OCI-LY1 (cell line): Measurements from ENCODE around the gene PCDHB7.
"Not testable (repeated sequence)": the region's sequence is repeated elsewhere in the genome, so short reads cannot be mapped to it uniquely, and the experiment has no call there.

Experiments
- H2AFZ ChIP-seq: fragments of 200-600 bp; sonication (generic), shearing (Covaris generic); 2 replicates; pipeline ENCODE4 v1.6.0; 2014; ENCODE audit warnings: antibody characterized with exemption, mild to moderate bottlenecking, low read length
- H3F3A ChIP-seq: fragments of 200-600 bp; sonication (generic), shearing (Covaris generic); 2 replicates; pipeline ENCODE4 v1.6.0; 2014; ENCODE audit warnings: mild to moderate bottlenecking, antibody characterized with exemption, low read length, moderate library complexity; ENCODE audit not compliant: insufficient read depth
- H3K27ac ChIP-seq: fragments of 200-600 bp; sonication (generic); 2 replicates; pipeline ENCODE4 v1.5.1; 2014; ENCODE audit warnings: low read length, mixed run types, mild to moderate bottlenecking, low read depth; ENCODE audit not compliant: poor library complexity, severe bottlenecking
- H3K27me3 ChIP-seq: fragments of 200-600 bp; sonication (generic); 2 replicates; pipeline ENCODE4 v1.6.0; 2014; ENCODE audit warnings: antibody characterized with exemption, mild to moderate bottlenecking, low read length, moderate library complexity; ENCODE audit not compliant: insufficient read depth
- H3K36me3 ChIP-seq: fragments of 200-600 bp; sonication (generic); 2 replicates; pipeline ENCODE4 v1.6.1; 2014; ENCODE audit warnings: mild to moderate bottlenecking, antibody characterized with exemption, low read length, moderate library complexity, mixed read lengths; ENCODE audit not compliant: insufficient read depth
- H3K4me1 ChIP-seq: fragments of 200-600 bp; sonication (generic); 2 replicates; pipeline ENCODE4 v1.5.1; 2014; ENCODE audit warnings: mild to moderate bottlenecking, low read length, moderate library complexity; ENCODE audit not compliant: insufficient read depth, severe bottlenecking
- H3K4me2 ChIP-seq: fragments of 200-600 bp; sonication (generic), shearing (Covaris generic); 2 replicates; pipeline ENCODE4 v1.6.1; 2014; ENCODE audit warnings: low read length
- H3K4me3 ChIP-seq: fragments of 200-600 bp; sonication (generic); 2 replicates; pipeline ENCODE4 v1.5.1; 2014; ENCODE audit warnings: low read length, low read depth, mild to moderate bottlenecking, mixed read lengths; ENCODE audit not compliant: poor library complexity, severe bottlenecking
- H3K79me2 ChIP-seq: fragments of 200-600 bp; shearing (Covaris generic); 2 replicates; pipeline ENCODE4 v1.6.1; 2016; ENCODE audit warnings: mixed run types, low read length, mixed read lengths; ENCODE audit not compliant: insufficient read depth
- H3K9ac ChIP-seq: fragments of 200-600 bp; sonication (generic), shearing (Covaris generic); 2 replicates; pipeline ENCODE4 v1.6.1; 2014; ENCODE audit warnings: mild to moderate bottlenecking, low read length, mixed read lengths
- H3K9me2 ChIP-seq: fragments of 200-600 bp; sonication (generic), shearing (Covaris generic); 2 replicates; pipeline ENCODE4 v1.6.1; 2014; ENCODE audit warnings: low read depth, mild to moderate bottlenecking, low read length, mixed read lengths
- H3K9me3 ChIP-seq: fragments of 200-600 bp; shearing (Covaris generic); 2 replicates; pipeline ENCODE4 v1.6.1; 2014; ENCODE audit warnings: low read length, mixed read lengths
- H4K20me1 ChIP-seq: fragments of 200-600 bp; sonication (generic), shearing (Covaris generic); 2 replicates; pipeline ENCODE4 v1.6.0; 2016; ENCODE audit warnings: mild to moderate bottlenecking, low read length; ENCODE audit not compliant: insufficient read depth
- CTCF ChIP-seq: fragments of 200-600 bp; sonication (generic), shearing (Covaris generic); IDR thresholded peaks from 2 replicates; pipeline ENCODE4 v1.5.1; 2017; ENCODE audit warnings: mild to moderate bottlenecking, antibody characterized with exemption, low read length, moderate library complexity, mixed read lengths
- EZH2 ChIP-seq: fragments of 200-600 bp; sonication (generic), shearing (Covaris generic); IDR thresholded peaks from 2 replicates; pipeline ENCODE4 v1.8.0; 2017; ENCODE audit warnings: borderline replicate concordance, mixed run types, mild to moderate bottlenecking, antibody characterized with exemption, low read length, moderate library complexity, mixed read lengths

The PCDHB7 gene

GRCh38 chr5:141135030-141135717 is 37.3 kb upstream of the PCDHB7 start, which contains the start of gene PCDHB5:
PCDHB5 (plus strand) TSS chr5:141135206; CDS start chr5:141135435, 229 bp downstream.
- Histone ChIP-seq H3K9me2 (no peaks in the 10 kb centered on the region), H2AFZ (no peak within 1 kb of the TSS), H3F3A (no peaks in the 10 kb centered on the region), H3K36me3 (no peaks in the 10 kb centered on the region), H3K9me3 (no peaks in the 10 kb centered on the region), H3K4me1 (no peaks in the 10 kb centered on the region), H3K4me3 (no peak within 1 kb of the TSS), H4K20me1 (no peaks in the 10 kb centered on the region), H3K9ac (no peak within 1 kb of the TSS), H3K79me2 (no peaks in the 10 kb centered on the region), H3K27me3 (no peaks in the 10 kb centered on the region), H3K27ac (no peak within 1 kb of the TSS), H3K4me2 (no peak within 1 kb of the TSS)
- no peak for TF ChIP-seq EZH2
- peak; percentile 27; the same call in 1 of the 2 replicates for TF ChIP-seq CTCF

DNA sequence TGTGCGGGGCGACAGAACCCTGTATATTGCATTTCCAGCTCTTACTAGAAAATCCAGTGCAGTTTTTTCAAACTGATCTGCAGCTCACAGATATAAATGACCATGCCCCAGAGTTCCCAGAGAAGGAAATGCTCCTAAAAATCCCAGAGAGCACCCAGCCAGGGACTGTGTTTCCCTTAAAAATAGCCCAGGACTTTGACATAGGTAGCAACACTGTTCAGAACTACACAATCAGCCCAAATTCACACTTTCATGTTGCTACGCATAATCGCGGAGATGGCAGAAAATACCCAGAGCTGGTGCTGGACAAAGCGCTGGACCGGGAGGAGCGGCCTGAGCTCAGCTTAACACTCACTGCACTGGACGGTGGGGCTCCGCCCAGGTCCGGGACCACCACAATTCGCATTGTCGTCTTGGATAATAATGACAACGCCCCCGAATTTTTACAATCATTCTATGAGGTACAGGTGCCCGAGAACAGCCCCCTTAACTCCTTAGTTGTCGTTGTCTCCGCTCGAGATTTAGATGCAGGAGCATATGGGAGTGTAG is 36.7 kb upstream of the PCDHB7 start:
- H3K9me2 ChIP-seq: no peaks in the 10 kb centered on the region

DNA sequence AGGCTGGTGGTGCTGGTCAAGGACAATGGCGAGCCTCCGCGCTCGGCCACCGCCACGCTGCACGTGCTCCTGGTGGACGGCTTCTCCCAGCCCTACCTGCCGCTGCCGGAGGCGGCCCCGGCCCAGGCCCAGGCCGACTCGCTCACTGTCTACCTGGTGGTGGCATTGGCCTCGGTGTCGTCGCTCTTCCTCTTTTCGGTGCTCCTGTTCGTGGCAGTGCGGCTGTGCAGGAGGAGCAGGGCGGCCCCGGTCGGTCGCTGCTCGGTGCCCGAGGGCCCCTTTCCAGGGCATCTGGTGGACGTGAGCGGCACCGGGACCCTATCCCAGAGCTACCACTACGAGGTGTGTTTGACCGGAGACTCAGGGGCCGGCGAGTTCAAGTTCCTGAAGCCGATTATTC is 35.1 kb upstream of the PCDHB7 start:
- H3K27me3 ChIP-seq, H3K36me3 ChIP-seq, H2AFZ ChIP-seq, H3K9me3 ChIP-seq, H4K20me1 ChIP-seq, H3K4me1 ChIP-seq, H3K9me2 ChIP-seq, H3K79me2 ChIP-seq, H3K4me2 ChIP-seq, H3K27ac ChIP-seq, H3K9ac ChIP-seq, H3K4me3 ChIP-seq, H3F3A ChIP-seq: not testable (repeated sequence)

More for the DNA sequence above, 36.7 kb upstream of the PCDHB7 start:
- H3K79me2 ChIP-seq: no peaks in the 10 kb centered on the region
- no peak for TF ChIP-seq CTCF
- TF ChIP-seq EZH2: no peak
- no peaks in the 10 kb centered on the region for H3K4me1 ChIP-seq
- no peak overlapping the region for H3K27ac ChIP-seq
- no peak overlapping the region for H2AFZ ChIP-seq
- no peak overlapping the region for H3K4me3 ChIP-seq
- no peaks in the 10 kb centered on the region for H3K27me3 ChIP-seq
- H3K9ac ChIP-seq: no peak overlapping the region
- no peaks in the 10 kb centered on the region for H3K36me3 ChIP-seq
- H3K9me3 ChIP-seq: no peaks in the 10 kb centered on the region
- no peak overlapping the region for H3K4me2 ChIP-seq
- H3F3A ChIP-seq: no peaks in the 10 kb centered on the region
- no peaks in the 10 kb centered on the region for H4K20me1 ChIP-seq

- Histone ChIP-seq H3K27me3 (no peaks in the 10 kb centered on the region), H3K4me2 (no peak within 1 kb of the TSS), H3K9me3 (no peaks in the 10 kb centered on the region), H3K9me2 (no peaks in the 10 kb centered on the region), H3K4me3 (no peak within 1 kb of the TSS), H3K79me2 (no peaks in the 10 kb centered on the region), H3K4me1 (no peaks in the 10 kb centered on the region), H2AFZ (no peak within 1 kb of the TSS), H3K36me3 (no peaks in the 10 kb centered on the region), H3F3A (no peaks in the 10 kb centered on the region), H4K20me1 (no peaks in the 10 kb centered on the region), H3K9ac (no peak within 1 kb of the TSS), H3K27ac (no peak within 1 kb of the TSS)
- TF ChIP-seq CTCF (no peak), EZH2 (no peak)
Measured at GRCh38 chr5:141149812-141150211, 22.6 kb upstream of the PCDHB7 start, which contains the start of gene PCDHB6. PCDHB6 (plus strand) TSS chr5:141150057; CDS start chr5:141150258, 201 bp downstream.
